Naive thymus-derived CD4-positive, alpha-beta T cell (primary cell): ENCODE measurements around the gene IFNA16. TPM values are rescaled to one million over a fixed set of nuclear protein-coding genes. Genes with fewer than 3 reads are reported as not detected.
"Not testable (repeated sequence)": the region's sequence is repeated elsewhere in the genome, so short reads cannot be mapped to it uniquely, and the experiment has no call there.

Experiments used
- ATAC-seq: fragments of 150-1000 bp; cut with Tn5 transposase; 2 replicates; pipeline ENCODE4 v1.10.0; 2021; ENCODE audit warnings: mild to moderate bottlenecking, moderate library complexity
- CTCF ChIA-PET: fragments of 350-600 bp; sonication (Branson Sonifier 250); formaldehyde crosslinking; loops from one replicate; lab custom pipeline; 2021; ENCODE audit warnings: antibody characterized with exemption; lab: Charles Lee
- POLR2A ChIA-PET: fragments of 350-600 bp; sonication (Branson Sonifier 250); formaldehyde crosslinking; loops from one replicate; lab custom pipeline; 2021; ENCODE audit warnings: antibody characterized with exemption, inconsistent platforms; lab: Charles Lee
- DNase-seq, 9 donors: peaks; one replicate each; pipeline versions ENCODE4 v3.0.0 to v3.0.0-alpha.2; 2020 to 2022; ENCODE audit warnings: mixed read lengths in 1 of 9
- H3K27ac ChIP-seq: one replicate; pipeline ENCODE4 v1.7.0; 2013; ENCODE audit warnings: mild to moderate bottlenecking, low read depth, low read length, moderate library complexity
- H3K27me3 ChIP-seq, 2 donors: one replicate each; pipeline ENCODE4 v1.7.0; 2013; ENCODE audit warnings: low read length in 2 of 2, mild to moderate bottlenecking in 2 of 2, moderate library complexity in 2 of 2; ENCODE audit not compliant: control insufficient read depth in 2 of 2, insufficient read depth in 2 of 2
- H3K36me3 ChIP-seq, 3 experiments: 1 replicate in 2 of 3; 2 replicates in 1 of 3; pipeline ENCODE4 v1.7.0; 2013; ENCODE audit warnings: low read length in 3 of 3, mild to moderate bottlenecking in 3 of 3, moderate library complexity in 1 of 3; ENCODE audit not compliant: insufficient read depth in 3 of 3, control insufficient read depth in 2 of 3
- H3K4me1 ChIP-seq, 2 donors: one replicate each; pipeline ENCODE4 v1.7.0; 2013; ENCODE audit warnings: low read length in 2 of 2, mild to moderate bottlenecking in 2 of 2, moderate library complexity in 1 of 2; ENCODE audit not compliant: control insufficient read depth in 2 of 2, insufficient read depth in 2 of 2
- H3K4me3 ChIP-seq: 2 replicates; pipeline ENCODE4 v1.7.0; 2013; ENCODE audit warnings: mild to moderate bottlenecking, low read length
- H3K9me3 ChIP-seq, 3 experiments: 1 replicate in 2 of 3; 2 replicates in 1 of 3; pipeline ENCODE4 v1.7.0; 2013; ENCODE audit warnings: low read length in 3 of 3; ENCODE audit not compliant: control insufficient read depth in 2 of 3
- H3K27ac Mint-ChIP-seq, 9 donors: one replicate each; pipeline ENCODE4 v1.8.0; 2020 to 2022; ENCODE audit warnings: mixed read lengths in 9 of 9, mild to moderate bottlenecking in 8 of 9, moderate library complexity in 5 of 9, inconsistent platforms in 2 of 9
- H3K27me3 Mint-ChIP-seq, 5 donors: one replicate each; pipeline ENCODE4 v1.8.0; 2021 to 2022; ENCODE audit warnings: mixed read lengths in 5 of 5, mild to moderate bottlenecking in 1 of 5
- H3K36me3 Mint-ChIP-seq, 5 donors: one replicate each; pipeline ENCODE4 v1.8.0; 2020 to 2022; ENCODE audit warnings: mixed read lengths in 5 of 5, mild to moderate bottlenecking in 3 of 5, inconsistent platforms in 1 of 5
- H3K4me1 Mint-ChIP-seq, 7 donors: one replicate each; pipeline ENCODE4 v1.8.0; 2020 to 2022; ENCODE audit warnings: mixed read lengths in 7 of 7, mild to moderate bottlenecking in 3 of 7, inconsistent platforms in 1 of 7
- H3K4me3 Mint-ChIP-seq, 10 donors: one replicate each; pipeline ENCODE4 v1.8.0; 2020 to 2022; ENCODE audit warnings: mild to moderate bottlenecking in 10 of 10, mixed read lengths in 10 of 10, moderate library complexity in 6 of 10, inconsistent platforms in 2 of 10
- H3K9me3 Mint-ChIP-seq, 11 donors: one replicate each; pipeline ENCODE4 v1.8.0; 2020 to 2022; ENCODE audit warnings: mixed read lengths in 11 of 11, mild to moderate bottlenecking in 4 of 11, inconsistent platforms in 1 of 11, moderate library complexity in 1 of 11
- intact Hi-C, 2 donors: fragments of 100-400 bp; cut with micrococcal nuclease; formaldehyde crosslinking; loops; one replicate each; pipeline ENCODE4 v1.15.1; 2023
- polyA plus RNA-seq, 2 donors: library from polyadenylated mRNA; unstranded; fragments of 300-500 nt; fragmentation: Illumina TruSeq; gene quantifications; one replicate each; pipeline ENCODE4 v1.2.3, GENCODE V29; 2021
- total RNA-seq, 6 experiments: library from RNA in 5 of 6; stranded (reverse) in 5 of 6; gene quantifications; 1 replicate in 5 of 6; 2 replicates in 1 of 6; pipeline ENCODE4 v1.2.3 and lab custom pipeline; 2021 to 2026

IFNA16 gene
- total RNA-seq (not detected), polyA plus RNA-seq (not detected), total RNA-seq (lab: John Stamatoyannopoulos, UW) (not detected)

DNA sequence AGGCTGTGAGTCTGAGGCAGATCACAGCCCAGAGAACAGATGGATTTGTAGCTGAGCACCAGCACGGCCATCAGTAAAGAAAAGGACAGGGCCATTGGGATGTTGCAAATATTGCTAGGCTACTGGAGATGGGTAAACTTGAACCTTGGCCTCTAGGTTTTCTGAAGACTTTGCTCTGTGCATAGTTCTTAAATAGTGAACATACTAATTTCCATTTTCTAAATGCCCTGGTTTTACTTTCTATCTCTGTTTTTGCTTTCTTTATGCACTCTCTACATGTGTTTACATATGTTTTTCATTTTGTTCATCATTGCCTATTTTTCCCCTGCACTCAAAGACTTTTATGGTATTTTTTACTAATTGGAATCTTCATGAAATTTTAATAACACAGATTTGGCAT lies at the start of gene IFNA16:
IFNA16 (minus strand) TSS at position 101 of the 400 bp plus-strand sequence; CDS start at position 95, 6 bp downstream.
- ATAC-seq, H3K27me3 ChIP-seq, H3K4me3 ChIP-seq, intact Hi-C loops, H3K27ac ChIP-seq, CTCF ChIA-PET, H3K4me1 Mint-ChIP-seq, H3K36me3 ChIP-seq, H3K4me1 ChIP-seq, H3K9me3 ChIP-seq, POLR2A ChIA-PET, DNase-seq, H3K9me3 Mint-ChIP-seq, H3K4me3 Mint-ChIP-seq, H3K27ac Mint-ChIP-seq, H3K36me3 Mint-ChIP-seq: not testable (repeated sequence)
- H3K27me3 Mint-ChIP-seq: peaks cover 33 to 60% (median 45%) of the 10 kb centered on the region in 5 donors

DNA sequence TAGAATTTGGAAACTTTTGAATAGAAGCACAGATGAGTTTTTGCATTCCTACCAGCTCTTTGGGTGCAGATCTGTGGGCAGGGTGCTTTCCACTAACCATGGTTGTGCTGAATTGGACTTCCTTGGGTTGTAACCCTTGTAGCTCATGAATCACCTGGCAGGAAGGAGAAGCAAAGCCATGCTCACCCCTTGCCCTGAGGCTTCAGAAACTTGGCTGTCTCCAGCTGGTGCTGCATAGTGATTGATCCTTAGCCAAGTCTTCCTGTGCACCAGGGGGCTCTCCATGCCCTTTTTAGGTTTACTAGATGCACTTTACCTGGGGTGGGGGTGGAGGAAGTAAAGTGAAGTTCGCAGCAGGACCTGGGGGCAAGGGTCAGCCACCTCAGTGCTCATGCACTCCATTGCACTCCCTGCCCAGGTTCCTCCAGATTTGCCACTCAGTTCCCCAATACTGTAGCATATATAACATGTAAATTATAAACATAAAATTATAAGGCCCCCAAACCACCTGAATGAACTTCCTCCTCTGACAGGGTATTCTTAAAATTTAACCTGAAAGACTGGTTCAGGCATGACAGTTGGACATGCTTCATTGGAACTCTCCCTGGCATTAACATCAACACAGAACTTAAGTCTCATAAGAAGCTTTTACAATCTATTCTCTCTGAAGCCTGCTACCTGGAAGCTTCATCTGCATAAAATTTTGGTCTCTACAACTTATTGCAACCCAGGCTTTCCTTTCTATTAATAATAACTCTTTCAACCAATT lies 48.5 kb upstream of the IFNA16 start:
- ChIA-PET POLR2A (no interaction called here), CTCF (interaction anchor here (0.5 to 1.2 kb wide), 2 partner anchors 30 to 200 kb away, joined by 3 to 4 read pairs; no protein-coding TSS in a partner anchor)
- DNase-seq (no peak), ATAC-seq (no peak)
- Histone ChIP-seq H3K9me3 (no peaks in the 10 kb centered on the region), H3K27me3 (no peaks in the 10 kb centered on the region), H3K4me3 (no peak overlapping the region), H3K27ac (no peak overlapping the region), H3K36me3 (no peaks in the 10 kb centered on the region), H3K4me1 (no peaks in the 10 kb centered on the region)
- intact Hi-C loops: no loop called here
- peaks cover 0 to 4% (median 0%) of the 10 kb centered on the region in 7 donors for H3K4me1 Mint-ChIP-seq
- no peak overlapping the region for H3K4me3 Mint-ChIP-seq
- H3K9me3 Mint-ChIP-seq: peaks cover 0 to 3% (median 0%) of the 10 kb centered on the region in 11 donors
- H3K27me3 Mint-ChIP-seq: peaks cover 0 to 43% (median 7%) of the 10 kb centered on the region in 5 donors
- no peak overlapping the region for H3K27ac Mint-ChIP-seq
- H3K36me3 Mint-ChIP-seq: no peaks in the 10 kb centered on the region

DNA sequence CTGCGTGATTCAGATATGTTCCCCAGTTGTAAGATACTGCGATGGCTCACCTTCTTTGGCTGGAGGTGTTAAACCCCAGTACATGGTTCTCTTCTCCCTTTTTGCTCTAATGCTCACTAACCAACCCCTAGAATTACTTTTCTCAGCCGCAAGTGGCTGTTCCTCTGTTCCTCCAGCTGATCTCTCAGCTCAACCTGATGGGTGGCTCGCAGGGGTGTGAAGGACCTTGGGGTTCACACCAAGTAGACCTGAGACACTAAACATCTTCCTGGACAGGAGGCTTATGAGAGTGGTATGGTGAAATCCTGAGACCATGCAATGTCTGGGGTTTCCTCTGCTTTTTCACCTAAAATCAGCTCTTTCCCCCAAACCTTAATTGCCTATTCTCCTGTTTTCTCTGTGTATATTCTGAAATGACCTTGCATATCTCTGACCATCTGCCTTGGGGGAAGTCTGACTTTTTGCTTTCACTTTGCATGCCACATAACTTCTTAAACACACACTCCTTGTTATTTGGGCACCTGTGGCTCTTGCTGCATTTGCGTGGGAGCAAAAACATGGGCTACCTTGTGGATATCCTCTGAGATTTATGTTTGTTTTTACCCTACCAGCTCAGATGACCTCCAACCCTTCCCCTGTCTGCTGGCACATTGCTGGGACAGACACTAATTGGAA lies 38.6 kb upstream of the IFNA16 start:
- intact Hi-C loops: loop anchor here in 1 of 2 donors (1.0 kb wide), 1 partner anchor 63 kb away; no protein-coding TSS in a partner anchor
- H3K27ac Mint-ChIP-seq: no peak overlapping the region
- CTCF ChIA-PET: no interaction called here

DNA sequence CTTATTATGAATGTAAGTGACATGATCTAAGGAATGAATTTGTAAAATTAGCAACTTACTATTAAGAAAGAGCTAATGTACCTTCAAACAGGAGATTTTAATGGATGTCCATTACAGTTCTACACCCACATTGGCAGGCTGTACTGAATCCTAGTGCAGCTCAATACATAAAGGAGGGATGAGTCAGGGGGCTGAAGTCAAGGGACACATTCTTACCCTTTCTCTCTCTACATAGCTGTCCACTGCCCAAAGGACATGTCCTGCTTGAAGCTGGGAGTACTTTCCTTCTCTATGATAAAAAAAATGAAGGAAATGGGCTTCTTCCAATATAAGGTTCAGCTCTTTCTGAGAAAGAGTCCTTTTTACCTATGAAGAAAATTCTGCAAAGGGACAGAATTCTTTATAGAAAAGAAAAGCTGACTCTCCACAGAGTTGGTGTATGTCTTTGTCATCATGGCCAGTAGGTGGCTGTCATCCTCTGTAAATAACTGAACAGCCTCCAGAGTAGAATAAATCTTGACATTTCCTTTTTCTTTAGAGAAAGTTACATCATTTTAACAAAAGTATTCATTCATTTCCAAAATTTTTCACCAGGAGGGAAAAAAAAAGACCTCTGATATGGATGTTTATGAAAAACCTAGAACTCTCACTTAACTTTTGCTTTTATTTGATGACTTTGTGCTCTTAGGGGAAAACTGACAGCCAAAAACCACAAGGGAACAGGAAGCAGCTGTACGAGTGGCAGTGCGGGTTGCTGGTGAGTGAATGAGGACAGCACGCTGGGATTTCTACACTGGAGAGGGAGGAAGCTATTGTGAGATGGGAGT lies 35.8 kb upstream of the IFNA16 start:
- H3K9me3 ChIP-seq: no peaks in the 10 kb centered on the region
- no peak overlapping the region for H3K4me3 ChIP-seq
- no peaks in the 10 kb centered on the region for H3K27me3 ChIP-seq
- ChIA-PET POLR2A (interaction anchor here (0.5 kb wide), 1 partner anchor 497 kb away, joined by 3 read pairs; no protein-coding TSS in a partner anchor), CTCF (interaction anchor here (0.6 to 2.3 kb wide), 5 partner anchors 9 to 112 kb away, joined by 3 to 10 read pairs (median 3); no protein-coding TSS in a partner anchor)
- Mint-ChIP-seq H3K27me3 (peaks cover 4 to 60% (median 16%) of the 10 kb centered on the region in 5 donors), H3K9me3 (no peaks in the 10 kb centered on the region), H3K36me3 (no peaks in the 10 kb centered on the region), H3K4me1 (peaks cover 4 to 14% (median 6%) of the 10 kb centered on the region in 7 donors), H3K4me3 (peak overlapping the region in 6 of 10 donors; percentile 4 to 52 (median 21)), H3K27ac (no peak overlapping the region)
- peaks cover 0 to 3% of the 10 kb centered on the region in 2 donors for H3K4me1 ChIP-seq
- peak in 5 of 9 donors; percentile 7 to 23 (median 12) for DNase-seq
- intact Hi-C loops: loop anchor here (1.0 to 5.0 kb wide), 4 partner anchors 64 to 534 kb away; no protein-coding TSS in a partner anchor
- ATAC-seq: peak; percentile 78
- no peak overlapping the region for H3K27ac ChIP-seq
- no peaks in the 10 kb centered on the region for H3K36me3 ChIP-seq

More for the DNA sequence above, 38.6 kb upstream of the IFNA16 start:
- H3K27me3 ChIP-seq: no peaks in the 10 kb centered on the region
- H3K9me3 ChIP-seq: no peaks in the 10 kb centered on the region
- no peaks in the 10 kb centered on the region for H3K36me3 Mint-ChIP-seq
- DNase-seq (no peak), ATAC-seq (no peak)
- peaks cover 4 to 14% (median 6%) of the 10 kb centered on the region in 7 donors for H3K4me1 Mint-ChIP-seq
- peaks cover 0 to 54% (median 7%) of the 10 kb centered on the region in 5 donors for H3K27me3 Mint-ChIP-seq
- H3K4me3 Mint-ChIP-seq: no peak overlapping the region
- no peak overlapping the region for H3K27ac ChIP-seq
- POLR2A ChIA-PET: interaction anchor here (0.6 kb wide), 1 partner anchor 596 kb away, joined by 3 read pairs; no protein-coding TSS in a partner anchor
- H3K4me1 ChIP-seq: peaks cover 0 to 3% of the 10 kb centered on the region in 2 donors
- no peaks in the 10 kb centered on the region for H3K36me3 ChIP-seq
- peaks cover 0 to 2% (median 0%) of the 10 kb centered on the region in 11 donors for H3K9me3 Mint-ChIP-seq
- no peak overlapping the region for H3K4me3 ChIP-seq

DNA sequence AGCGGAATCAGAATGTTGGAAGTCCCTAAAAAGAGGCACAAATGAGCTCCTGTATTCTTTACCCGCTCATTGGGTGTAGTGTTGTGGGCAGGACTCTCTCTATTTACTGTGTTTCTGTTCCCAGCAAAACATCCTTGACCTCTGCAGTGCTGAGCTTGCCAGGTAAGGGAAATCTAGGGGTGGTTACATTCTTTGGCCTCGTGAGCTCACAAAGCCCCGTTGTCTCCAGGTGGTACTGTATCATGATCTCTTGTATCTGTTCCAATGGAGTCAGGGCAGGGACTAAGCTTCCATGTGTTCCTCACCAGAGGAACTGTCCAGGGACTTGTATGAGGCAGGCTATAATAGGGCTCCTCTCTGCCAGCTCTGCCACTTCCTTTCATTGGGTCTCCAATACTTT lies 34.5 kb upstream of the IFNA16 start:
- Mint-ChIP-seq H3K27ac (no peak overlapping the region), H3K9me3 (peaks cover 0 to under 1% (median 0%) of the 10 kb centered on the region in 11 donors), H3K36me3 (no peaks in the 10 kb centered on the region), H3K4me3 (no peak overlapping the region), H3K27me3 (peaks cover 3 to 50% (median 16%) of the 10 kb centered on the region in 5 donors), H3K4me1 (peaks cover 4 to 14% (median 6%) of the 10 kb centered on the region in 7 donors)
- ChIA-PET CTCF (interaction anchor here (1.1 to 2.3 kb wide), 2 partner anchors 16 to 32 kb away, joined by 4 to 10 read pairs; no protein-coding TSS in a partner anchor), POLR2A (interaction anchor here (0.6 kb wide), 1 partner anchor 954 kb away, joined by 3 read pairs; no protein-coding TSS in a partner anchor)
- Histone ChIP-seq H3K27ac (no peak overlapping the region), H3K4me1 (peaks cover 0 to 3% of the 10 kb centered on the region in 2 donors), H3K4me3 (no peak overlapping the region), H3K27me3 (no peaks in the 10 kb centered on the region), H3K36me3 (no peaks in the 10 kb centered on the region), H3K9me3 (no peaks in the 10 kb centered on the region)
- intact Hi-C loops: loop anchor here in 1 of 2 donors (5.0 kb wide), 2 partner anchors 66 to 536 kb away; no protein-coding TSS in a partner anchor
- no peak for ATAC-seq
- DNase-seq: no peak
